ENCODE data around the gene SPATA1.
A peak's percentile ranks its signal among the peaks of the same experiment; 100 is the strongest.
"Not testable (repeated sequence)": the region's sequence is repeated elsewhere in the genome, so short reads cannot be mapped to it uniquely, and the experiment has no call there.

The SPATA1 gene

GRCh38 chr1:84510165-84510564 is 4.0 kb downstream of the SPATA1 start:
- DNase-seq = no peak

- DNase-seq = no peak
Measured at GRCh38 chr1:84510668-84511067, 4.5 kb downstream of the SPATA1 start.

GRCh38 chr1:84524590-84524989 is 18.4 kb downstream of the SPATA1 start:
- no peak for DNase-seq

- DNase-seq = no peak
Measured at GRCh38 chr1:84525779-84526178, 19.6 kb downstream of the SPATA1 start.

- no peak for DNase-seq
Measured at GRCh38 chr1:84538599-84538998, 32.4 kb downstream of the SPATA1 start.

- no peak for DNase-seq
Measured at GRCh38 chr1:84539972-84540371, 33.8 kb downstream of the SPATA1 start.

- DNase-seq = no peak
Measured at GRCh38 chr1:84540759-84541158, 34.6 kb downstream of the SPATA1 start.

- peak in 1 of 2 donors; percentile 5 for DNase-seq
Measured at GRCh38 chr1:84541679-84542078, 35.5 kb downstream of the SPATA1 start.

- no peak for DNase-seq
Measured at GRCh38 chr1:84550826-84551225, 44.6 kb downstream of the SPATA1 start.

- no peak for DNase-seq
Measured at GRCh38 chr1:84569216-84569615, 63.0 kb downstream of the SPATA1 start.

GRCh38 chr1:84570436-84571149 is 64.4 kb downstream of the SPATA1 start:
- DNase-seq = no peak

GRCh38 chr1:84571150-84571535 is 65.0 kb downstream of the SPATA1 start:
- no peak for DNase-seq

- DNase-seq = peak in 1 of 2 donors; percentile 5
Measured at GRCh38 chr1:84573481-84573966, 67.3 kb downstream of the SPATA1 start.

GRCh38 chr1:84573967-84574842 is 68.0 kb downstream of the SPATA1 start, which contains the start of gene CTBS:
Gene CTBS, minus strand, starts transcription at chr1:84574440. Its CDS starts 25 bp downstream, at chr1:84574415.
- DNase-seq = peak; percentile 87 to 97

- no peak for DNase-seq
Measured at GRCh38 chr1:84574936-84575335, 68.8 kb downstream of the SPATA1 start.

GRCh38 chr1:84581648-84582047 is 75.5 kb downstream of the SPATA1 start:
- no peak for DNase-seq

GRCh38 chr1:84582802-84583587 is 76.8 kb downstream of the SPATA1 start:
- DNase-seq = no peak

- no peak for DNase-seq
Measured at GRCh38 chr1:84583648-84584047, 77.5 kb downstream of the SPATA1 start.

GRCh38 chr1:84584126-84584525 is 77.9 kb downstream of the SPATA1 start:
- DNase-seq = no peak

GRCh38 chr1:84585803-84586202 is 79.6 kb downstream of the SPATA1 start:
- DNase-seq = no peak

GRCh38 chr1:84587099-84587498 is 80.9 kb downstream of the SPATA1 start:
- no peak for DNase-seq

GRCh38 chr1:84594959-84595358 is 88.8 kb downstream of the SPATA1 start:
- DNase-seq = not testable (repeated sequence)

GRCh38 chr1:84597011-84597410 is 90.8 kb downstream of the SPATA1 start:
- no peak for DNase-seq

All from inflammatory macrophage treated with lipopolysaccharide for 1 hour (primary cell).